HG03575 (cell line): ENCODE measurements around the gene KIF6.
"Not testable (repeated sequence)": the region's sequence is repeated elsewhere in the genome, so short reads cannot be mapped to it uniquely, and the experiment has no call there.

Experiments
- ATAC-seq: cut with Tn5 transposase; IDR thresholded peaks from one replicate; pipeline ENCODE4 v1.9.1; 2021; ENCODE audit not compliant: unreplicated experiment, insufficient number of reproducible peaks, low FRiP score; ENCODE audit errors: extremely low read depth

KIF6 gene

GRCh38 chr6:39294899-39295298 lies 430.3 kb downstream of the KIF6 start:
- ATAC-seq: no peak

DNA sequence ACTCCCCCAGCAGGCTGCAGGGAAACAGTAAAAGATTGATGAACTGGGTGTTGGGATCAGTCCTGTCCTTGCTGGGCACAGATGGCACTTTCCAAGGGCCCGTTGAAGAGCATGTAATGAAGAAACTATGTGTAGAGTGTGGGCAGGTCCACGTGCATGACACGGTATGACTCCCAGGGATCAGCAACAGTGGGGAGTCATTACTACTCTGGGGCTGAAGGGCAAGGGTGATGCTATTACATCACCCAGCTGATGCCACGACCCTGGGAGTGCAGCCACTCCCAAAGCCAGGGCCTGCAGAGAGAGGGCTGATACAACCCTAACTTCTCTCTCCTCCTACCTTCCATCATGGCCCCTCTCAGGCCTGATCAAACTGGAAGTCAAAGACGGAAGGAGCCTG lies 431.1 kb downstream of the KIF6 start:
- no peak for ATAC-seq

DNA sequence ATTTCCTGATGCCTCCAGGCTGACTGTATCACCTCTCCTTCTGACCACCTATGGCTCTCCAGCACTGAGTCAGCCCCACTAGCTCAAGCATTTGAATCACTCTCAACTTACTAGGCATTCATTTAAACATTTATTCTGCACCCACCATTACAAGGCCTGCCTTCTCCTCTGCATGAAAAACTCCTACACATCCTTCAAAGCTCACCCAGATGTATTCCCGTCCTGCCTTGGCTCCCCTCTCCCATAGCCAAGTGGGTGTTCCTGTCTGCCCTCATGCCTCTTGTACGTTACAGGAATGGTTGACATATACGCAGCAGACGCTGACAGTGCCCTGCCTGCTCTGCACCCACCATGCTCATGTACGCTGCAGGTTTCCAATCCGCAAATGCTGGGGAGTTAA lies 432.6 kb downstream of the KIF6 start:
- no peak for ATAC-seq

GRCh38 chr6:39289490-39289889 lies 435.7 kb downstream of the KIF6 start:
- no peak for ATAC-seq

DNA sequence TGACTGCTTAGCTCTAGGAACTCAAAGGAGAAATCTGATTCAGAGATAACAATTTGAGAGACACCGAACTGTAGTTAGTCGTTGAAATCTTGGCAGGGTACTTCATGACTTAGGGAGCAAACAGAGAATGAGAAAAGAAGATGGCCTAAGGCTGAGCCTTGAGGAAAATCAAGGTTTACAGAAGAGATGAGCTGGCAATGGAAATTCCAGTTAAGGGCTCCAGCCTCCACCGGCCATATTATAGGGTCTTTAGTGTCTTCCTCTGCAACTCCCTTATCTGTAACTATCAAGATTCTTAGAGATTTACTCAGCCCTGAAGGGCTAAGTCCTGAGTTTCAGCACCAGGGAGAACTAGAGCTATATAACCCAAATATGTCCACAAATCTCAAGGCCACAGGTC lies 437.6 kb downstream of the KIF6 start:
- no peak for ATAC-seq

- not testable (repeated sequence) for ATAC-seq
Measured at GRCh38 chr6:39286596-39286995, 438.6 kb downstream of the KIF6 start.

GRCh38 chr6:39282774-39283173 lies 442.4 kb downstream of the KIF6 start:
- no peak for ATAC-seq

DNA sequence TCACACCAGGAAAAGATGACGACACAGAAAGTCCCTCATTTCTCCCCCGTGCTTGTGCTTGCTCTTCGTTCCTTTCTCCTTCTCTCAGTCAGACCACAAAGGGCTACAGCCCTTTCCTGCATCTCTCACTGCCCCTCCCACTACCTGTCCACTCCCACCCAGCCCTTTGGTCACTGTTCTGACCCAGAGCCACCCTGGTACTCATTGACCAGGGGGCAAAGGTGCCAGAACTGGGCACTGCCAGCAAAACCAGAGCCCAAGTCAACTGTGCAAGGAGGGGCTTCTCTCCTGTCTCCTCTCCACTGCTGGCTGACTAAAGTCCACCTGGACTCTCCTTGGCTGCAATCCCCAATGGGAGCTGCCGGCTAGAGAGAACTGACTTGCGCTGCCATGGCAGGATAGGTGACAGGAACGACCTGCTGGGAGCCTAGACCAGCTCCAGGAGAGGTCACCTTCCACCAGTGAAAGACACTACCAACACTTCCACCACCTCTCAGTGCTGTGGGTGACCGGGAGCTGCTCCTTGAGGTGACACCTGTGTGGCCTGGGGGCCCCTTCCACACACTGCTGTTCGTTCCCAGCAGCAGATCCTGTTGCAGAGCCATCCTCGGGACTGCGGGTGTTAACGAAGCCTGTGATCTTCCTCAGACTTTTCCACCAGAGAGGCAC lies 443.8 kb downstream of the KIF6 start:
- no peak for ATAC-seq

DNA sequence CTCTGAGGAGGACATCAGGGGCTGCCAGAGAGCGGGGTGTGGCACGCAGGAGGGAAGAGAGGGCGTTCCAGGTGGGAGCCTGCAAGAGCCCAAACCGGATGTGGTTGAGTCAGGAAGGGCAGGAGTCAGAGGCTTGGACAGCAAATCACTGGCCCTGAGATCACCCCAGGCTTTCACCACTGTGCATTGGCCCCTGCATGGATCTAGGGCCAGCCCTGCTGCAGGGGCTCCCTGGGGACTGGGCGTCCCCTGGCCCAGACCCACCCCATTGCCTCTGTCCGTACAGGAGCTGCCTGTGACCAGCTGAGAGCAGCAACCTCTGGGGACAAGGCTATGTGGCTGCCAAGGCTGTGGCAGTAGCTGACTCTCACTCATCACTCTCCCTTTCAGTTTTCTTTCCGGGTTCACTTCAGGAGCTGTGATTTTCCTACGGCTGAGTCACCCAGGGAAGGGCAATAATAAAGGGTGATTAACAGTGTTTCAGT lies 444.9 kb downstream of the KIF6 start:
- ATAC-seq: no peak
